ENCODE measurements around the gene CDK2. TPM values are rescaled to one million over a fixed set of nuclear protein-coding genes. Genes with fewer than 3 reads are reported as not detected.
"Not testable (repeated sequence)": the region's sequence is repeated elsewhere in the genome, so short reads cannot be mapped to it uniquely, and the experiment has no call there.

CDK2 gene
- total RNA-seq: 5.3 TPM

GRCh38 chr12:55966408-55967281, at the start of gene CDK2:
Gene CDK2, plus strand, starts transcription at chr12:55966830. Its CDS starts 179 bp downstream, at chr12:55967009.
- peak; percentile 76 to 91 for DNase-seq (ENCODE audit: low spot score in 2 of 2)
- FAIRE-seq: no peak

- DNase-seq (ENCODE audit: low spot score in 2 of 2); FAIRE-seq: not testable (repeated sequence)
Measured at GRCh38 chr12:55919032-55919431, 47.6 kb upstream of the CDK2 start.

- DNase-seq (ENCODE audit: low spot score in 2 of 2) (no peak), FAIRE-seq (no peak)
Measured at GRCh38 chr12:55922126-55922525, 44.5 kb upstream of the CDK2 start.

GRCh38 chr12:55923648-55924047, 43.0 kb upstream of the CDK2 start:
- DNase-seq (ENCODE audit: low spot score in 2 of 2); FAIRE-seq: not testable (repeated sequence)

- FAIRE-seq: no peak
Measured at GRCh38 chr12:55925371-55925770, 41.3 kb upstream of the CDK2 start.

GRCh38 chr12:55925870-55926737, 40.5 kb upstream of the CDK2 start:
- FAIRE-seq: no peak
- DNase-seq (ENCODE audit: low spot score in 2 of 2): no peak

More at GRCh38 chr12:55925371-55925770, 41.3 kb upstream of the CDK2 start:
- DNase-seq (ENCODE audit: low spot score in 2 of 2): no peak

GRCh38 chr12:55926738-55927587, 39.7 kb upstream of the CDK2 start:
- no peak for FAIRE-seq
- peak; percentile 90 to 91 for DNase-seq (ENCODE audit: low spot score in 2 of 2)

GRCh38 chr12:55927588-55928502, 38.8 kb upstream of the CDK2 start, which contains the start of gene PYM1:
Gene PYM1, minus strand, starts transcription at chr12:55927894. Its CDS starts 133 bp downstream, at chr12:55927761.
- DNase-seq (ENCODE audit: low spot score in 2 of 2) (peak; percentile 60 to 67), FAIRE-seq (no peak)

- FAIRE-seq: no peak
- no peak for DNase-seq (ENCODE audit: low spot score in 2 of 2)
Measured at GRCh38 chr12:55929306-55929791, 37.3 kb upstream of the CDK2 start.

GRCh38 chr12:55930771-55931316, 35.8 kb upstream of the CDK2 start, which contains the start of gene DGKA:
Gene DGKA, plus strand, starts transcription at chr12:55931162. Its CDS starts 5,342 bp downstream, at chr12:55936504.
- FAIRE-seq: no peak
- peak in 1 of 2 donors; percentile 51 for DNase-seq (ENCODE audit: low spot score in 2 of 2)

- no peak for FAIRE-seq
- no peak for DNase-seq (ENCODE audit: low spot score in 2 of 2)
Measured at GRCh38 chr12:55931317-55931779, 35.3 kb upstream of the CDK2 start.

GRCh38 chr12:55931780-55932550, 34.7 kb upstream of the CDK2 start:
- FAIRE-seq (no peak), DNase-seq (ENCODE audit: low spot score in 2 of 2) (peak; percentile 64 to 72)

GRCh38 chr12:55932551-55932910, 34.1 kb upstream of the CDK2 start:
- FAIRE-seq (no peak), DNase-seq (ENCODE audit: low spot score in 2 of 2) (no peak)

- FAIRE-seq: no peak
- DNase-seq (ENCODE audit: low spot score in 2 of 2): no peak
Measured at GRCh38 chr12:55933169-55933798, 33.3 kb upstream of the CDK2 start.

- no peak for FAIRE-seq
- no peak for DNase-seq (ENCODE audit: low spot score in 2 of 2)
Measured at GRCh38 chr12:55933799-55934742, 32.6 kb upstream of the CDK2 start.

GRCh38 chr12:55934773-55935172, 31.9 kb upstream of the CDK2 start:
- DNase-seq (ENCODE audit: low spot score in 2 of 2): no peak
- no peak for FAIRE-seq

All from frontal cortex (tissue), 4 donors.